Panc1 (cell line): Measurements from ENCODE around the gene ATRNL1. TPM values are rescaled to one million over a fixed set of nuclear protein-coding genes. Genes with fewer than 3 reads are reported as not detected.

ENCODE experiments used
- ATAC-seq: fragments of 200-7000 bp; cut with Tn5 transposase; 2 replicates; pipeline ENCODE4 v1.9.1; 2020; ENCODE audit warnings: mild to moderate bottlenecking, moderate library complexity
- BruUV-seq: library from RNA; stranded (reverse); fragments of 400-500 nt; replicated peaks from 2 replicates; lab custom pipeline; 2021; lab: Mats Ljungman, UMichigan
- CTCF ChIA-PET: fragments of 300-600 bp; sonication (Branson Sonifier 250); formaldehyde crosslinking; loops from one replicate; lab custom pipeline; 2022; ENCODE audit warnings: antibody characterized with exemption; lab: Charles Lee
- POLR2A ChIA-PET: fragments of 300-600 bp; sonication (Branson Sonifier 250); formaldehyde crosslinking; loops from one replicate; lab custom pipeline; 2022; ENCODE audit warnings: antibody characterized with exemption; lab: Charles Lee
- DNase-seq: peaks from one replicate; pipeline ENCODE4 v3.0.0-alpha.2; 2010; ENCODE audit warnings: low read depth, low spot score
- H3K27ac ChIP-seq: 2 replicates; pipeline ENCODE4 v1.5.1; 2011; ENCODE audit warnings: mild to moderate bottlenecking, low read length, inconsistent platforms
- H3K27me3 ChIP-seq: fragments of 200-500 bp; sonication (Bioruptor generic); 2 replicates; pipeline ENCODE4 v1.6.0; 2014; ENCODE audit warnings: low read length, inconsistent platforms; ENCODE audit not compliant: control insufficient read depth, insufficient read depth
- H3K36me3 ChIP-seq: fragments of 200-500 bp; sonication (Bioruptor generic); 2 replicates; pipeline ENCODE4 v1.5.1; 2014; ENCODE audit warnings: inconsistent platforms, mild to moderate bottlenecking, low read length, moderate library complexity; ENCODE audit not compliant: control insufficient read depth, insufficient read depth
- H3K4me1 ChIP-seq: 2 replicates; pipeline ENCODE4 v1.5.1; 2011; ENCODE audit warnings: inconsistent platforms, mild to moderate bottlenecking, low read length, moderate library complexity; ENCODE audit not compliant: control insufficient read depth, insufficient read depth
- H3K4me3 ChIP-seq, 2 experiments: 2 replicates each; pipeline ENCODE4 v1.5.1; 2011 to 2012; ENCODE audit warnings: low read depth in 2 of 2, low read length in 2 of 2, mild to moderate bottlenecking in 2 of 2, inconsistent platforms in 1 of 2, moderate library complexity in 1 of 2
- H3K9me3 ChIP-seq: fragments of 200-500 bp; sonication (Bioruptor generic); 2 replicates; pipeline ENCODE4 v1.5.1; 2014; ENCODE audit warnings: low read depth, mild to moderate bottlenecking, inconsistent platforms, low read length, moderate library complexity; ENCODE audit not compliant: control insufficient read depth, insufficient read depth
- CTCF ChIP-seq: fragments of 450-650 bp; IDR thresholded peaks from 2 replicates; pipeline ENCODE4 v1.5.1; 2017; ENCODE audit warnings: mild to moderate bottlenecking
- POLR2AphosphoS5 ChIP-seq: IDR thresholded peaks from 2 replicates; pipeline ENCODE4 v1.6.1; 2012; ENCODE audit warnings: mild to moderate bottlenecking, low read depth, low read length, moderate library complexity
- REST ChIP-seq, 2 experiments: IDR thresholded peaks; 2 replicates each; pipeline ENCODE4 v1.6.1; 2011 to 2012; ENCODE audit warnings: low read depth in 2 of 2, control low read depth in 1 of 2, low read length in 1 of 2, mild to moderate bottlenecking in 1 of 2, moderate library complexity in 1 of 2; ENCODE audit not compliant: insufficient read depth in 1 of 2
- SIN3A ChIP-seq: IDR thresholded peaks from 2 replicates; pipeline ENCODE4 v1.6.1; 2012; ENCODE audit warnings: low read depth, mild to moderate bottlenecking, low read length, moderate library complexity, borderline replicate concordance; ENCODE audit not compliant: insufficient read depth
- TCF7L2 ChIP-seq: IDR thresholded peaks from 2 replicates; pipeline ENCODE4 v1.6.1; 2011; ENCODE audit warnings: mild to moderate bottlenecking, low read depth, low read length, inconsistent platforms
- in situ Hi-C: cut with HindIII; loops from 2 replicates; pipeline ENCODE4 v1.10.0; 2016; ENCODE audit warnings: low sequenced_read_pairs, low pct_unique_long_range_greater_than_20kb
- intact Hi-C: fragments of 100-400 bp; cut with micrococcal nuclease; formaldehyde crosslinking; loops from one replicate; pipeline ENCODE4 v1.10.0; 2022; ENCODE audit not compliant: unreplicated experiment
- total RNA-seq: library from RNA; stranded (reverse); gene quantifications from one replicate; pipeline ENCODE4 v1.2.1, GENCODE V29; 2021; ENCODE audit not compliant: unreplicated experiment

ATRNL1 gene
- total RNA-seq, 1 experiment from 2014 or later, result 17.1 TPM

- Histone ChIP-seq H3K36me3 (no peaks in the 10 kb centered on the region), H3K4me1 (no peaks in the 10 kb centered on the region), H3K27me3 (no peaks in the 10 kb centered on the region), H3K9me3 (no peaks in the 10 kb centered on the region), H3K27ac (no peak overlapping the region), H3K4me3 (no peak overlapping the region)
- CTCF ChIA-PET, result no interaction called here
- BruUV-seq, result no TSS peak
- ATAC-seq (no peak), DNase-seq (no peak)
- POLR2A ChIA-PET, result no interaction called here
- in situ Hi-C loops (no loop called here), intact Hi-C loops (no loop called here)
- no peak for TF ChIP-seq CTCF
- TF ChIP-seq SIN3A, result no peak
- TF ChIP-seq REST (IDR thresholded peaks at IDR 0.05; ENCODE audit: insufficient read depth in 1 of 2, low read depth in 2 of 2, low read length in 1 of 2), result no peak
- TF ChIP-seq TCF7L2, result no peak
- TF ChIP-seq POLR2AphosphoS5, result no peak
These were observed 462.8 kb downstream of the ATRNL1 start for GRCh38 chr10:115555887-115556402.

- Histone ChIP-seq H3K27me3 (no peaks in the 10 kb centered on the region), H3K4me1 (no peaks in the 10 kb centered on the region), H3K4me3 (no peak overlapping the region), H3K9me3 (no peaks in the 10 kb centered on the region), H3K27ac (no peak overlapping the region), H3K36me3 (no peaks in the 10 kb centered on the region)
- POLR2A ChIA-PET, result no interaction called here
- no TSS peak for BruUV-seq
- CTCF ChIA-PET, result interaction anchor here (0.6 kb wide), 1 partner anchor 141 kb away, joined by 3 read pairs; no protein-coding TSS in a partner anchor
- ATAC-seq, result no peak
- intact Hi-C loops (no loop called here), in situ Hi-C loops (no loop called here)
- no peak for TF ChIP-seq CTCF
- no peak for TF ChIP-seq TCF7L2
- TF ChIP-seq SIN3A, result no peak
- TF ChIP-seq REST (IDR thresholded peaks at IDR 0.05; ENCODE audit: insufficient read depth in 1 of 2, low read depth in 2 of 2, low read length in 1 of 2), result no peak
- TF ChIP-seq POLR2AphosphoS5, result no peak
- no peak for DNase-seq
These were observed 465.1 kb downstream of the ATRNL1 start for GRCh38 chr10:115558252-115558651.
